ENCODE results near the gene ARHGAP28.

DNA sequence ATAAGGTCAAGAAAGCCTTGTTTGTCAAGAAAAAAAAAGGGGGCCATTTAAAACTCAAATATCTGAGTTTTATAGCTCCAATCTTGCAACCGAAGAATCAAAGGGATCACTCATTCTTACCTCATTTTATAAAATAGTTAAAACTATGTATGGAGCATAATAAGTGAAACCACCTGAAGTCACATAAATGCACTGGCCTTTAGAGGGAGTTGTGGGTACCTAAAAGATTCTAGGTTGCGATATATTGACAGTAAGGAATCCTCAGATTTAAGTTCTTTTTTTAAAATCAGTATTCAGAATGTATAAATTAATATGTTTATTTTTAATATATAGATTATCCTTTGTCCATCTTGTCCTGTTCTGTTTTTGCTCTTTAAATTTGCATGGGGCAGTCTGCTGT, 3.4 kb downstream of the ARHGAP28 start:
- TF ChIP-seq POLR2A (IDR thresholded peaks at IDR 0.05; ENCODE audit: low read depth, low read length) (no peak), POLR2AphosphoS5 (IDR thresholded peaks at IDR 0.05; ENCODE audit: low read depth, low read length) (no peak), TAF1 (IDR thresholded peaks at IDR 0.05; ENCODE audit: low read depth, low read length) (no peak), SPI1 (IDR thresholded peaks at IDR 0.05; ENCODE audit: low read depth, low read length) (no peak), PAX5 (IDR thresholded peaks at IDR 0.05; ENCODE audit: insufficient read depth, low read length, severe bottlenecking) (no peak)

Measured in GM12891 (cell line).